MCF 10A (cell line): Measurements from ENCODE around the gene NNT. TPM values are rescaled to one million over a fixed set of nuclear protein-coding genes. Genes with fewer than 3 reads are reported as not detected.
A peak's percentile ranks its signal among the peaks of the same experiment; 100 is the strongest.

ENCODE experiments used
- BruUV-seq: library from RNA; stranded (reverse); fragments of 400-500 nt; replicated peaks from 2 replicates; lab custom pipeline; 2021; lab: Mats Ljungman, UMichigan
- CTCF ChIA-PET: fragments of 300-600 bp; sonication (Branson Sonifier 250); formaldehyde crosslinking; extraction: SDS; loops from one replicate; lab custom pipeline; 2021; ENCODE audit warnings: antibody characterized with exemption, inconsistent platforms; lab: Yijun Ruan, JAX
- POLR2A ChIA-PET: fragments of 300-600, 350-650 bp; sonication (Branson Sonifier 250); formaldehyde crosslinking; extraction: SDS; loops from one replicate; lab custom pipeline; 2020; ENCODE audit warnings: antibody characterized with exemption, inconsistent platforms; lab: Yijun Ruan, JAX
- DNase-seq: peaks from one replicate; pipeline ENCODE4 v3.0.0-alpha.2; 2018; ENCODE audit not compliant: unreplicated experiment
- H3K27ac Mint-ChIP-seq: one replicate; pipeline ENCODE4 v1.8.0; 2022; ENCODE audit warnings: mild to moderate bottlenecking, low read depth, mixed read lengths; ENCODE audit not compliant: unreplicated experiment
- H3K27me3 Mint-ChIP-seq: one replicate; pipeline ENCODE4 v1.8.0; 2022; ENCODE audit warnings: mixed read lengths; ENCODE audit not compliant: insufficient read depth, unreplicated experiment
- H3K36me3 Mint-ChIP-seq: one replicate; pipeline ENCODE4 v1.8.0; 2022; ENCODE audit warnings: mild to moderate bottlenecking, moderate library complexity, mixed read lengths; ENCODE audit not compliant: insufficient read depth, unreplicated experiment
- H3K4me1 Mint-ChIP-seq: one replicate; pipeline ENCODE4 v1.8.0; 2022; ENCODE audit warnings: mixed read lengths; ENCODE audit not compliant: insufficient read depth, unreplicated experiment
- H3K4me3 Mint-ChIP-seq: one replicate; pipeline ENCODE4 v1.8.0; 2022; ENCODE audit warnings: mild to moderate bottlenecking, moderate library complexity, mixed read lengths; ENCODE audit not compliant: unreplicated experiment
- H3K9me3 Mint-ChIP-seq: one replicate; pipeline ENCODE4 v1.8.0; 2022; ENCODE audit warnings: mixed read lengths; ENCODE audit not compliant: unreplicated experiment
- CTCF ChIP-seq: fragments of 200-600 bp; IDR thresholded peaks from one replicate; pipeline ENCODE4 v1.8.0; 2022; ENCODE audit warnings: antibody characterized with exemption, mild to moderate bottlenecking; ENCODE audit not compliant: unreplicated experiment
- intact Hi-C: fragments of 100-400 bp; cut with micrococcal nuclease; formaldehyde crosslinking; loops from 2 replicates; pipeline ENCODE4 v1.14.1; 2022
- total RNA-seq: library from RNA; stranded (reverse); gene quantifications from 2 replicates; pipeline ENCODE4 v1.2.3, GENCODE V29; 2022

NNT gene
- total RNA-seq, 1 experiment from 2014 or later = 52.3 TPM

- ChIA-PET POLR2A (interaction anchor here (0.5 to 1.8 kb wide), 5 partner anchors 20 to 116 kb away, joined by 3 to 7 read pairs (median 4); partner anchors contain the start of gene C5orf34), CTCF (interaction anchor here (0.5 to 3.5 kb wide), 28 partner anchors 9 to 1196 kb away, joined by 3 to 24 read pairs (median 4); no protein-coding TSS in a partner anchor)
- H3K4me3 Mint-ChIP-seq = no peak overlapping the region
- intact Hi-C loops = loop anchor here (10.0 kb wide), 1 partner anchor 1143 kb away; no protein-coding TSS in a partner anchor
- DNase-seq = peak; percentile 78
- BruUV-seq = no TSS peak
- H3K4me1 Mint-ChIP-seq = no peaks in the 10 kb centered on the region
- peak overlapping the region; percentile 46 for H3K27ac Mint-ChIP-seq
- H3K36me3 Mint-ChIP-seq = peaks cover 23% of the 10 kb centered on the region
- no peaks in the 10 kb centered on the region for H3K9me3 Mint-ChIP-seq
- TF ChIP-seq CTCF = peak; percentile 63
- H3K27me3 Mint-ChIP-seq = no peaks in the 10 kb centered on the region
These were observed 28.4 kb downstream of the NNT start for GRCh38 chr5:43631182-43631910.

- intact Hi-C loops = loop anchor here (10.0 kb wide), 1 partner anchor 1140 kb away; no protein-coding TSS in a partner anchor
- Mint-ChIP-seq H3K36me3 (peaks cover 11% of the 10 kb centered on the region), H3K9me3 (no peaks in the 10 kb centered on the region), H3K4me1 (peaks cover 3% of the 10 kb centered on the region), H3K4me3 (no peak overlapping the region), H3K27ac (no peak overlapping the region), H3K27me3 (no peaks in the 10 kb centered on the region)
- POLR2A ChIA-PET = no interaction called here
- CTCF ChIA-PET = no interaction called here
- DNase-seq = no peak
- no TSS peak for BruUV-seq
- no peak for TF ChIP-seq CTCF
These were observed 31.6 kb downstream of the NNT start for GRCh38 chr5:43634621-43635020.

GRCh38 chr5:43635374-43635773 is 32.4 kb downstream of the NNT start:
- BruUV-seq = no TSS peak
- POLR2A ChIA-PET = interaction anchor here (0.6 kb wide), 1 partner anchor 788 kb away, joined by 3 read pairs; no protein-coding TSS in a partner anchor
- no peak overlapping the region for H3K4me3 Mint-ChIP-seq
- no peak for TF ChIP-seq CTCF
- CTCF ChIA-PET = no interaction called here
- DNase-seq = no peak
- peaks cover 6% of the 10 kb centered on the region for H3K36me3 Mint-ChIP-seq
- peaks cover 7% of the 10 kb centered on the region for H3K4me1 Mint-ChIP-seq
- H3K9me3 Mint-ChIP-seq = no peaks in the 10 kb centered on the region
- intact Hi-C loops = loop anchor here (10.0 kb wide), 1 partner anchor 1139 kb away; no protein-coding TSS in a partner anchor
- H3K27ac Mint-ChIP-seq = no peak overlapping the region
- H3K27me3 Mint-ChIP-seq = no peaks in the 10 kb centered on the region

GRCh38 chr5:43636076-43636475 is 33.1 kb downstream of the NNT start:
- POLR2A ChIA-PET = no interaction called here

More at GRCh38 chr5:43636076-43636475, 33.1 kb downstream of the NNT start:
- intact Hi-C loops = loop anchor here (10.0 kb wide), 1 partner anchor 1139 kb away; no protein-coding TSS in a partner anchor
- peaks cover 11% of the 10 kb centered on the region for H3K36me3 Mint-ChIP-seq
- no peak for DNase-seq
- no peak overlapping the region for H3K4me3 Mint-ChIP-seq
- BruUV-seq = no TSS peak
- H3K27ac Mint-ChIP-seq = no peak overlapping the region
- H3K27me3 Mint-ChIP-seq = no peaks in the 10 kb centered on the region
- no peak for TF ChIP-seq CTCF
- H3K9me3 Mint-ChIP-seq = no peaks in the 10 kb centered on the region
- CTCF ChIA-PET = no interaction called here
- H3K4me1 Mint-ChIP-seq = peaks cover 7% of the 10 kb centered on the region
